GM18505 (cell line): ENCODE results near the gene NONO.
A peak's percentile ranks its signal among the peaks of the same experiment; 100 is the strongest.
"Not testable (repeated sequence)": the region's sequence is repeated elsewhere in the genome, so short reads cannot be mapped to it uniquely, and the experiment has no call there.

Source experiments
- ATAC-seq: cut with Tn5 transposase; IDR thresholded peaks from one replicate; pipeline ENCODE4 v1.9.1; 2021; ENCODE audit not compliant: unreplicated experiment
- POLR2A ChIP-seq: IDR thresholded peaks from 4 replicates; pipeline ENCODE4 v1.6.1; 2011; ENCODE audit warnings: borderline replicate concordance; ENCODE audit not compliant: insufficient read depth, insufficient read length; ENCODE audit errors: extremely low read depth

The NONO gene

DNA sequence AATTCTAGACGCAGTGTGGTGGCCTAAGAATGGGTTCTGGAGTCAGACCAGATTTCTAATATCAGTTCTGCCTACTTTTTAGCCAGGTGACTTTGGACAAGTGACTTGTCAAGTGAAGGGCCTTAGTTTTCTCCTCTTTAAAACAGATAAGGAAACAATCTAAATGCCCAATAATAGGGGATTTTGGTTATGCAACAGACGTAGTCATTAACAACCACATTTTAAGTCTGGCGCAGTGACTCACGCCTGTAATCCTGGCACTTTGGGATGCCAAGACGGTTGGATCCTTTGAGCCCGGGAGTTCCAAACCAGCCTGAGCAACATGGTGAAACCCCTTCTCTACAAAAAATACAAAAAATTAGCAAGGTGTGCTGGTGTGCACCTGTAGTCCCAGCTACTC is 27.4 kb upstream of the NONO start:
- no peak for TF ChIP-seq POLR2A
- no peak for ATAC-seq

DNA sequence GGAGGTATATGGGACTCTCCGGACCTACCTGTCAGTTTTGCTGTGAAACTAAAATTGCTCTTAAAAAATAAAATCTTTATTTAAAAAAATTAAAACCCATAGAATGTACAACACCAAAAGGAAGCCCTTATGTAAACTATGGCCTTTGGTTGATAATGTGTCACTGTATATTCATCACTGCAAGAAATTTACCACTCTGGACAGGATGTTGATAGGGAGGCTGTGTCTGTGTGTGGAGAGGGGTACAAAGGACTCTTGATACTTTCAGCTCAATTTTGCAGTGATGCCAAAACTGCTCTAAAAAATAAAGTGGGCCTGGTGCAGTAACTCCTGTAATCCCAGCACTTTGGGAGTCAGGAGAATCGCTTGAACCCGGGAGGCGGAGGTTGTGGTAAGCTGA is 26.6 kb upstream of the NONO start:
- no peak for ATAC-seq
- TF ChIP-seq POLR2A = no peak

DNA sequence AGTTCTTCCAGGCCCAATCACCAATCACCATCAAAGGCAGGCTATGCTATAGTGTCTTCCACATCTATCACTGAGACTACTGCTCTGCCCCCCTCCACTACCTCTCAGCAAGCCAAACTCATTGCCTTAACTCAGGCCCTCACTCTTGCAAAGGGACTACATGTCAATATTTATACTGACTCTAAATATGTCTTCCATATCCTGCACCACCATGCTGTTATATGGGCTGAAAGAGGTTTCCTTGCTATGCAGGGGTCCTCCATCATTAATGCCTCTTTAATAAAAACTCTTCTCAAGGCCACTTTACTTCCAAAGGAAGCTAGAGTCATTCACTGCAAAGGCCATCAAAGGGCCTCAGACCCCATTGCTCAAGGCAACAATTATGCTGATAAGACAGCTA is 14.8 kb upstream of the NONO start:
- ATAC-seq = not testable (repeated sequence)

DNA sequence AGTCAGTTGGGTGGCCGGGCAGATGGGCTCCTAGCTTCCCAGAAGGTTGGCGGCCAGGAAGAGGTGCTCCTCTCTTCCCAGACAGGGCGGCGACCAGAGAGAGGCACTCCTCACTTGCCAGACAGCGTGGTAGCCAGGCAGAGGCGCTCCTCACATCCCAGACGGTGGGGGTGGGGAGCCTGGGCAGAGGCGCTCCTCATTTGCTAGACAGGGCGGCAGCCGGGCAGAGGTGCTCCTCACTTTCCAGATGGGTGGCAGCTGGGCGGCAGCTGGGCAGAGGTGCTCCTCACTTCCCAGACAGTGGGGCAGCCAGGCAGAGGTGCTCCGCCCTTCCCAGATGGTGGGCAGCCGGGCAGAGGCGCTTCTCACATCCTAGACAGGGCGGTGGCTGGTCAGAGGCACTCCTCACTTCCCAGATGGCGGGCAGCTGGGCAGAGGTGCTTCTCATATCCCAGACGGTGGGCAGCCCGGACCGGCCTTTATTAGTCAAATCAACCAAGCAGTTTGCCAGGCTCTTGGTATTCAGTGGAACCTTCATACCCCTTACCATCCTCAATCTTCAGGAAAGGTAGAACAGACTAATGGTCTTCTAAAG is 13.5 kb upstream of the NONO start:
- ATAC-seq = no peak
- TF ChIP-seq POLR2A = no peak

DNA sequence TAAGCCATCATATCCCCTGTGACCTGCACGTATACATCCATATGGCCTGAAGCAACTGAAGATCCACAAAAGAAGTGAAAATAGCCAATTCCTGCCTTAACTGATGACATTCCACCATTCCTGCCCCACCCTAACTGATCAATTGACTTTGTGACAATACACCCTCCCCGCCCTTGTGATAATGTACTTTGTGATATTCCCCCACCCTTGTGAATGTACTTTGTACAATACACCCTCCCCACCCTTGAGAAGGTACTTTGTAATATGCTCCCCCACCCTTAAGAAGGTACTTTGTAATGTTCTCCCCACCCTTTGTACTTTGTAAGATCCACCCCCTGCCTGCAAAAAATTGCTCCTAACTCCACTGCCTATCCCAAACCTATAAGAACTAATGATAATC is 11.1 kb upstream of the NONO start:
- ATAC-seq = not testable (repeated sequence)

DNA sequence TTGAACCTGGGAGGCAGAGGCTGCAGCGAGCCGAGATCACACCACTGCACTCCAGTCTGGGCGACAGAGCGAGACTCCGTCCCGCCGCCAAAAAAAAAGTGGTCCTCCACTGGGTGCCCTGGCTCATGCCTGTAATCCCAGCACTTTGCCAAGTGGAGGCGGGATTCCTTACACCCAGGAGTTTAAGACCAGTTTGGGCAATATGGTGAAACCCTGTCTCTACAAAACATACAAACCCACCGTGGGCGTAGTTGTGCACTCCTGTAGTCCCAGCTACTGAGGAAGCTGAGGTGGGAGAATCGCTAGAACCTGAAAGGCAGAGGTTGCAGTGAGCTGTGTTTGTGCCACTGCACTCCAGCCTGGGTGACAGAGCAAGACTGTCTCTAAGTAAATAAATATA is 2.1 kb upstream of the NONO start:
- ATAC-seq = not testable (repeated sequence)

DNA sequence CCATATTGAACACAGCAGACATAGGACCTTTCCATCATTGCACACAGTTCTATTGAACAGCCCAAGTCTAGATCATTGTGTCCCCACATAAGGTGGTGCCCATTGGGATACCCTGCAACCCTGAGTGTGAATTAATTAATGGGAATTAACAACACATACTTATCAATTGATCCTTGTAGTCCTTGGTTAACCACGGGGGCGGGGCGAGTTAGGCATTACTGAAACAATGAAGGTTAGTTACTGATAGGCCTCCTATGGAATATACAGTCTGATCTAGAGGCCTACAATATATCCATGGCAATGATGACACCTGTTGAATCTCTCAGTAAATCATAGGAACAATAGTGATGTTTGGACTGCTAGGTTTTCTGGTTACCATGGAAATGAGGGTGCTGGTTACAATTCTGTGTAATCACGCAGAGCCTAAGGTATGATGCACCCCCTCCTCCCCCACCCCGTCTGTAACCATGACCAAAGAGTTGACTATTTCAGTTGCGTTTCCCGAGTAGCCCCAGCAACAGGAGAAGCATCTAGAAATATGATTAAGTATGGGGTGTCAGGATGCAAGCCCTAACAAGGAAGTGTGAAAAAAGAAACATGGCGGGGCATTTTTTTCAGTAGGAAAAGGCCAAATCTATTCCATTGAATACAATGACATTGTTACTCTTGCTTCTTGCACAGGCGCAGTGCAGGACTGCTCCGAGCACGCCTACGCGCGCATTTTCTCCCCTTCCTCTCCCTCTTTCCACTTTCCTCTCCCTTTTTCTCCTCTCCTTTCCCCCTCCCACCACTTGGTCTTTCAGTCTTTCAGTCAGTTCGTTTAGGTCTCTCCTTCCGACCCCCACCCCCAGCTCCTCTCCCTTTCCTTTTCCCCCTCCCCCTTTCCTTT is 677 bp upstream of the NONO start:
- ATAC-seq = peak; percentile 30
- no peak for TF ChIP-seq POLR2A

DNA sequence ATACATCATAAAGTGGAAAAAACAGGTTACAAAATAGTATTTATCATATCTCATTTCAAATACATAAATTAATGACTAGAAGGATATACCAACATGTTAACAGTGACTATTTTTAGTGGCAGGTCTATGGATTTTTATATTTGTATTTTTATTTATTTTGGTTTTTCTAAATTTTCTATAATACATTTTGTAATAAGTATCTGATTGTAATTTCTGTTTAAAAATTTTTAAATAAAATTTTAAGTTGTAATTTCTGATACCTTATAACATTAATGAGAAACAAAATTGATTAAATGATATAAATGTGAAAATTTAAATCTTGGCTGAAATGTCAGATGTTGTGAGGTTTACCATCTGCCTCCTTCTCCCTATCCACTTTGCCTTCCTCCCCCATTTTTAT is 2.5 kb downstream of the NONO start:
- ATAC-seq = no peak
- no peak for TF ChIP-seq POLR2A

DNA sequence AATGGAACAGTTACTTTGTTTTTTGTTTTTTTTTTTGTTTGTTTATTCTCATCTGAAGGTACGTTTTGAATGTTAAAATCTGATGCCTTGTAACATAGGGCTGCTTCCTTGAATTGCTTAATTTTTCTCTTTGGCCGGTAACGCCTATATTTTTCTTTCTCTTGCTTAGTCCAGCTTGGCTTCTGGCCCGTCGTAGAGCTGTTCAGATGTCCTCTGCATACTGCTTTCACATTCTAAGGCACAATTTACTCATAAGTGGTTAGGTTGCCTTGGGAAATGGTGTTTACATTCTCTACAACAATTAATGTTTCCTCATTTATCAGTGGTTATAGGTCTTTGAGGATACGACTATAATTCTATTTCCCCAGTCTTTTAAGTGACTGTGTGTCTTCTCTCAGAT is 7.9 kb downstream of the NONO start:
- ATAC-seq = no peak
- TF ChIP-seq POLR2A = no peak

DNA sequence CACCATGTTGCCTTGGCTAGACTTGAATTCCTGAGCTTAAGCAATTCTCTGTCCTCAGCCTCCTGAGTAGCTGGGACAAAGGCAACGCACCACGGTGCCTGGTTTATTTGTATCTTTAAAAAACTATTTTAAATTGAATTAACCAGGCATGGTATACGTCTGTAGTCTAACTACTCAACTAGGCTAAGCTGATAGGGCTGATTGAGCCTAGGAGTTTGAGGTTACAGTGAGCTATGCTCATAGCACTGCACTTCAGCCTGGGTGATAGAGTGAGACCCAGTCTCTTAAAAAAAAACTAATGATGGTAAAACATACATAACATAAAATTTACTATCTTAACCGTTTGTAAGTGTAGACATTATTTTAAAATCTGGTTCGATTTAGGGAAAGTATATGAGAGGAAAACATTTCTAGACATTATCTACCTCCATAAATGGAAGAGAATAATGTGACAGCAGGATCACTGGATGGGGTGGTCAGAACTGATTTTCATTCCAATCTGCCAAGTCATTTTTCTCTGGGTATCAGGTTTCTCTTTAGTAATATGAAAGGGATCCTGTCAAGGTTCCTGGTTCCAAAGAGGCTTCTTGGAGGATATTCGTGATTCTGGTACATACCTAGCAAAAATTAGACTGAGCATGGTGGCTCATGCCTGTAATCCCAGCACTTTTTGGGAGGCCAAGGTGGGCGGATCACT is 9.4 kb downstream of the NONO start:
- TF ChIP-seq POLR2A = no peak
- no peak for ATAC-seq

DNA sequence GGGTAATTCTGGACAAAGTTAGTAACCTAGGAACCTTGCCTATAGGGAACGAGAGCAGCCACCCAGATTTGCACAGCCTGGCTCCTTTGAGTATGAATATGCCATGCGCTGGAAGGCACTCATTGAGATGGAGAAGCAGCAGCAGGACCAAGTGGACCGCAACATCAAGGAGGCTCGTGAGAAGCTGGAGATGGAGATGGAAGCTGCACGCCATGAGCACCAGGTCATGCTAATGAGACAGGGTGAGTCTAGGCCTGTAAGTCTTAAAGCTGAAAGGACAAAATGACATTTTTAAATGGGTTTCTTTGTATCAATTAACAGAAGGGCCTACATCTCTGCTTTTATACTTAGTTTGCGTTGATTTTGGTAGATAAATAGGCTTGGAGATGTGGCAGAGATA is 13.4 kb downstream of the NONO start:
- no peak for TF ChIP-seq POLR2A
- ATAC-seq = no peak

DNA sequence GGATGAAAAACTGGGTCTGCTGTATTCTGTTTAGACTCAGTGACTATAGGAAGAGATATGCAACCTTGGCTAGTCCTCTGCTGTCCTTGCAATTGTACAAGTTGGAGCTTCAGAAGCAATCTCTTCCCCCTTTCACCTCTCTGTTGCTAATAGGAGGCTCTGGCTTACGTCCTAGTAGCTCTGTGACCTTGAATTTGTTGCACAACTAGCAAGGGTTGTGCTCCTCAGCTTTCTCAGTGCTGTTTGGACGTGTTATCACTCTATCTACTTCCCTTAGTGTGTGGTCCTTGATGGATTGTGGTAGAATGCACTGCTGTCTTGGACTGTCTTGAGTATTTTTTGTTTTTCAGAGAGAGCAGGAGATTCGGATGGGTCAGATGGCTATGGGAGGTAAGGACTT is 14.7 kb downstream of the NONO start:
- TF ChIP-seq POLR2A = no peak
- ATAC-seq = no peak

DNA sequence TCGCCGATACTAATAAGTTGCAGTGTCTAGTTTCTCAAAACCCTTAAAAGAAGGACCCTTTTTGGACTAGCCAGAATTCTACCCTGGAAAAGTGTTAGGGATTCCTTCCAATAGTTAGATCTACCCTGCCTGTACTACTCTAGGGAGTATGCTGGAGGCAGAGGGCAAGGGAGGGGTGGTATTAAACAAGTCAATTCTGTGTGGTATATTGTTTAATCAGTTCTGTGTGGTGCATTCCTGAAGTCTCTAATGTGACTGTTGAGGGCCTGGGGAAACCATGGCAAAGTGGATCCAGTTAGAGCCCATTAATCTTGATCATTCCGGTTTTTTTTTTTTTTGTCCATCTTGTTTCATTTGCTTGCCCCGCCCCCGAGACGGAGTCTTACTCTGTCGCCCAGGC is 16.6 kb downstream of the NONO start:
- ATAC-seq = not testable (repeated sequence)

DNA sequence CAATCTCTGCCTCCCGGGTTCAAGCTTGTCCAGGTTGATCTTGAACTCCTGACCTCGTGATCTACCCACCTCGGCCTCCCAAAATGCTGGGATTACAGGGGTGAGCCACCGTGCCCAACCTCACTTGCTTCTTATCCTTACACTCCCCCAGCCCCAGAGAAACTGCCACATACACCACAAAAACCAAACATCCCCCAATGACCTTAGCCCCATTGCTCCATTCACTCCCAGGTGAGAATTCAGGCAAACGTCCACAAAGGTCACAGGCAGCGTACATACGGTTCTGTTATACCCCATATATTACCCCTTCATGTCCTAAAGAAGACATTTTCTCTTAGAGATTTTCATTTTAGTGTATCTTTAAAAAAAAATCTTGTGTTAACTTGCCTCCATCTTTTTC is 17.1 kb downstream of the NONO start:
- not testable (repeated sequence) for ATAC-seq

DNA sequence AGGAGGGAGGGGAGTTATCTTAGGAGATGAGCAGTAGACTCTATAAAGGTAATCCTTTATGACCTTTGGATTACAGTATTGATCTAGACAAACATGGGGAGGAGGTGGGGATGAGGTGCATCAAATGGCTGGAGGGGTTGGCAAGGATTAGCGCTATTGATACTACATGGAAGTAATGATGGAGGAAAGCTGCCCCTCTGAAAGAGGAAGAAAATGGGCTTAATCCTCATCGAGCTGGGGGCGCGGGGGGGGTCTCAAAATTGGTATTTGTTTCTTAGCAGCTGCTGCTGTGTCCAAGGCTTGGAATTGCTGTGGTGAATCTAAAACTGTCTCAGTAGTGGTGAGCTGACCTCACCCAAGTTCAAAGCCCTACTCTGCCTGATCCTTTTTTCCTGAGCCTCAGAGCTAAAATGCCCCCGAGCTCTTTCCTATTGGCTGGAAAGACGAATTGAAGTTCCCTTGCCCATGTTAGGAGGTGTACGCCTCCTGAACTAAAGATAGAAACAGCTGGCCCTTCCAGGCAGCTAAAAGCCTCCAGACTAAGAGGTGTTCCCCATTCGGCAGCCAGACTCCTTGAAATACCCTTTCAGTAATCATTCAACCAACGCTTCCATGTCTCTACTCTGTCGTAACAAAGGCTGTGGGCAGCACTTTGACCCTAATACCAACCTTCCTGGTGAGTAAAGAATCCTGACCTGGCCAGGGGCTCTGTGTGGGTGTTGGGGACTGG is 17.9 kb downstream of the NONO start, which contains the start of gene ITGB1BP2:
Gene ITGB1BP2, plus strand, starts transcription at position 556 of the 730 bp plus-strand sequence. Its CDS starts 57 bp downstream, at position 613.
- no peak for ATAC-seq

More for the DNA sequence above, 17.9 kb downstream of the NONO start, which contains the start of gene ITGB1BP2:
- TF ChIP-seq POLR2A = peak; percentile 26
